Right lobe of liver (tissue), 6 donors: ENCODE data around the gene MT1HL1. TPM values are rescaled to one million over a fixed set of nuclear protein-coding genes. Genes with fewer than 3 reads are reported as not detected.

Source experiments
- ATAC-seq, 4 donors: fragments of 200-7000 bp; cut with Tn5 transposase; one replicate each; pipeline ENCODE4 v1.9.1; 2020; ENCODE audit warnings: mild to moderate bottlenecking in 4 of 4, moderate library complexity in 4 of 4
- DNase-seq, 3 donors: peaks; one replicate each; pipeline ENCODE4 v3.0.0-alpha.2; 2020
- H3K27ac ChIP-seq, 3 donors: fragments of 200-600 bp; one replicate each; pipeline ENCODE4 v1.8.0; 2022
- H3K27me3 ChIP-seq, 2 donors: fragments of 200-600 bp; one replicate each; pipeline ENCODE4 v1.8.0; 2022
- H3K36me3 ChIP-seq, 4 donors: fragments of 200-600 bp; sonication (generic) in 1 of 4; one replicate each; pipeline versions ENCODE4 v1.5.1 to v1.8.0; 2017 to 2022; ENCODE audit warnings: control low read depth in 1 of 4
- H3K4me1 ChIP-seq, 4 donors: fragments of 200-600 bp; sonication (generic) in 1 of 4; one replicate each; pipeline versions ENCODE4 v1.5.1 to v1.8.0; 2017 to 2022; ENCODE audit warnings: control low read depth in 1 of 4
- H3K4me3 ChIP-seq, 3 donors: fragments of 200-600 bp; one replicate each; pipeline ENCODE4 v1.8.0; 2022
- H3K9me3 ChIP-seq, 4 donors: fragments of 200-600 bp; sonication (generic) in 1 of 4; one replicate each; pipeline versions ENCODE4 v1.5.1 to v1.8.0; 2017 to 2022; ENCODE audit warnings: control low read depth in 1 of 4
- CTCF ChIP-seq, 4 donors: fragments of 200-600 bp in 3 of 4; fragments of 450-650 bp in 1 of 4; IDR thresholded peaks; one replicate each; pipeline versions ENCODE4 v1.5.1 to v1.8.0; 2016 to 2022; ENCODE audit warnings: antibody characterized with exemption in 4 of 4, mild to moderate bottlenecking in 2 of 4
- POLR2A ChIP-seq: fragments of 450-650 bp; IDR thresholded peaks from one replicate; pipeline ENCODE4 v1.6.1; 2017; ENCODE audit warnings: antibody characterized with exemption, mild to moderate bottlenecking
- WGBS: methylation state at CpG from one replicate; pipeline ENCODE4 v1.1.6; 2018; ENCODE audit warnings: low coverage, low lambda C conversion rate; ENCODE audit not compliant: insufficient coverage; ENCODE audit errors: missing lambda C conversion rate; 5-methylcytosine and 5-hydroxymethylcytosine counted together
- intact Hi-C, 2 donors: fragments of 100-400 bp; cut with DNase I; formaldehyde crosslinking; loops; one replicate each; pipeline versions ENCODE4 v1.11.2 to v1.14.1; 2022
- total RNA-seq, 6 experiments: library from RNA; depleted of rRNA in 2 of 6; stranded (reverse); fragments of >200 nt in 2 of 6; fragmentation: NEBNext Ultra II Directional in 3 of 6; extraction: Animal tissue kit (Norgen Biotek cat#: 25700) in 3 of 6; gene quantifications; one replicate each; pipeline versions ENCODE4 v1.1.0 to v1.2.4, GENCODE V29; 2016 to 2023
- donor health status: DM: no; HTN: yes; CAD: no.
- donor health status: DM: no; HTN: no; CAD: no.
- donor health status: DM: no; HTN: no; CAD: no.
- donor health status: DM: no; HTN: yes; CAD: no.
- donor health status: DM: no; HTN: yes; CAD: no.

MT1HL1 gene
- total RNA-seq, 6 experiments from 2014 or later = not detected

GRCh38 chr1:236997361-236997760 is 6.9 kb downstream of the MT1HL1 start:
- H3K36me3 ChIP-seq = no peaks in the 10 kb centered on the region
- no peak for ATAC-seq

GRCh38 chr1:236994450-236994849 is 9.8 kb downstream of the MT1HL1 start:
- 100% methylated on average over 1 of the region's 1 CpG for WGBS
- Histone ChIP-seq H3K4me3 (no peak overlapping the region), H3K9me3 (no peaks in the 10 kb centered on the region), H3K27me3 (no peaks in the 10 kb centered on the region), H3K36me3 (no peaks in the 10 kb centered on the region), H3K27ac (no peak overlapping the region), H3K4me1 (no peaks in the 10 kb centered on the region)
- no peak for DNase-seq
- intact Hi-C loops = no loop called here
- TF ChIP-seq CTCF (IDR thresholded peaks at IDR 0.05) = no peak
- TF ChIP-seq POLR2A = no peak
- ATAC-seq = no peak

More at GRCh38 chr1:236997361-236997760, 6.9 kb downstream of the MT1HL1 start:
- no peak for DNase-seq
- Histone ChIP-seq H3K4me1 (no peaks in the 10 kb centered on the region), H3K27ac (no peak overlapping the region), H3K4me3 (no peak overlapping the region), H3K27me3 (no peaks in the 10 kb centered on the region), H3K9me3 (no peaks in the 10 kb centered on the region)
- TF ChIP-seq POLR2A (no peak), CTCF (IDR thresholded peaks at IDR 0.05) (no peak)
- intact Hi-C loops = no loop called here
- WGBS = 88% methylated on average over 9 of the region's 11 CpGs

DNA sequence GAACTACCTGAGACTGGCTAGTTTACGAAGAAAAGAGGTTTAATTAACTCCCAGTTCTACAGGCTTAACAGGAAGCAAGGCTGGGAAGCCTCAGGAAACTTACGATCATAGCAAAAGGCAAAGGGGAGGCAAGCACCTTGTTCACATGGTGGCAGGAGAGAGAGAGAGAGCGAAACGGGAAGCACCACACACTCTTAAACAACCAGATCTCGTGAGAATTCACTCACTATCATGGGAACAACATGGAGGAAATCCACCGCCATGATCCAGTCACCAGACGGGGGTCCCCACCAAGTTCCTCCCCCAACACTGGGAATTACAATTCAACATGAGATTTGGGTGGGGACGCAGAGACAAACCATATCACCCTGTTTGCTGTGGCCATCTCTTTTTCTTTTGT is 11.8 kb downstream of the MT1HL1 start:
- no peak overlapping the region for H3K27ac ChIP-seq
- ATAC-seq (no peak), DNase-seq (no peak)
- no peaks in the 10 kb centered on the region for H3K4me1 ChIP-seq
- H3K4me3 ChIP-seq = no peak overlapping the region
- no peak for TF ChIP-seq CTCF (IDR thresholded peaks at IDR 0.05)
- TF ChIP-seq POLR2A = no peak
- H3K36me3 ChIP-seq = no peaks in the 10 kb centered on the region
- no peaks in the 10 kb centered on the region for H3K9me3 ChIP-seq
- intact Hi-C loops = no loop called here
- 65% methylated on average over 5 of the region's 8 CpGs for WGBS
- no peaks in the 10 kb centered on the region for H3K27me3 ChIP-seq

DNA sequence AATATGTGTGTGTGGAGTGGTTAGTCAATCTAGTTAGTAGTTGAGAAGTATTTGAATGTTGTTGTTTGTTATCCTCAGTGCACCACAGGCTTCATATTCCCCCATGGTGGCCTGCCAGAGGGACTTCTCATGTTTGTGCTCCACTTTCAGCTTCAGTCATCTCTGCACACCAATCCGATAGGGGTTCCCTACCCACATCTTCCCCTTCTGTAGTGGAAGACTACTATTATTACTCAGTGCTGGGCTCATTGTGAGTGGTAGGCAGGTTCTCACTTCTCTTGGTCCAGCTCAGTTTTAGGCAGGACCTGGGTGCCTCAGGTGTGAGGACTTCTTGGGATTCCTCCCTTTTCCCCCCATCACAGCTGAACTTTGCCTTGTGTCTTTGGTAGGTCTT is 14.2 kb downstream of the MT1HL1 start:
- WGBS = 27% methylated on average over 1 of the region's 1 CpG

More for the DNA sequence above, 14.2 kb downstream of the MT1HL1 start:
- TF ChIP-seq POLR2A (no peak), CTCF (IDR thresholded peaks at IDR 0.05) (no peak)
- no peaks in the 10 kb centered on the region for H3K4me1 ChIP-seq
- no peaks in the 10 kb centered on the region for H3K27me3 ChIP-seq
- no peak for ATAC-seq
- no peaks in the 10 kb centered on the region for H3K36me3 ChIP-seq
- H3K9me3 ChIP-seq = no peaks in the 10 kb centered on the region
- no peak overlapping the region for H3K27ac ChIP-seq
- DNase-seq = no peak
- intact Hi-C loops = no loop called here
- H3K4me3 ChIP-seq = no peak overlapping the region
